Hepatocyte (in vitro differentiated cells): ENCODE results near the gene NUBPL.

Experiments
- EZH2 ChIP-seq: fragments of 200-600 bp; sonication (generic); IDR thresholded peaks from 2 replicates; pipeline ENCODE4 v1.6.1; 2016; ENCODE audit warnings: antibody characterized with exemption, mild to moderate bottlenecking, borderline replicate concordance
- EZH2phosphoT487 ChIP-seq: fragments of 200-600 bp; sonication (generic); IDR thresholded peaks from one replicate; pipeline ENCODE4 v1.6.1; 2018; ENCODE audit warnings: antibody characterized with exemption, mild to moderate bottlenecking, low read depth, moderate library complexity; ENCODE audit not compliant: unreplicated experiment, severe bottlenecking
- TF ChIP-seq, protein P1 (sequence below): fragments of 200-600 bp; sonication (generic); IDR thresholded peaks from 2 replicates; pipeline ENCODE4 v1.5.1; 2016; ENCODE audit warnings: antibody characterized with exemption, mild to moderate bottlenecking; ENCODE audit not compliant: poor library complexity

DNA sequence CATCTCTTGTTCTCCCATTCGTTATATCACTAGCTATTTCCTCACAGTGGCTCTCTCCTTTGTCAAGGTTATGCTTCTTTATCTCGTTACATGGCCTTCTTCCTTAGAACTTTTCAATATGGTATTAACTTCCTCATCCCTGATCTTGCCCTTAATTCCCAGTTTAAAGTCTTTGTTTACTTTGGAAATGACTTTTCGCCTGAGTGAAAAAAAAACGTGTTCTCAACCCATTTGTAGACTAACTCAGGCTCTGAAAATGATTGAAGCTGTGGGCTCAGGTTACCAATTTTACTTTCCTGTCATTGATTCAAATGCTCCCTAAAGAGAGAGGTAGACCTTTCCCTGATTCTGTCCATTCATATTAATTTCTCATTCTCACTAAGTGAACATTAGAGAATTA lies 135.2 kb downstream of the NUBPL start:
- TF ChIP-seq, protein P1, sequence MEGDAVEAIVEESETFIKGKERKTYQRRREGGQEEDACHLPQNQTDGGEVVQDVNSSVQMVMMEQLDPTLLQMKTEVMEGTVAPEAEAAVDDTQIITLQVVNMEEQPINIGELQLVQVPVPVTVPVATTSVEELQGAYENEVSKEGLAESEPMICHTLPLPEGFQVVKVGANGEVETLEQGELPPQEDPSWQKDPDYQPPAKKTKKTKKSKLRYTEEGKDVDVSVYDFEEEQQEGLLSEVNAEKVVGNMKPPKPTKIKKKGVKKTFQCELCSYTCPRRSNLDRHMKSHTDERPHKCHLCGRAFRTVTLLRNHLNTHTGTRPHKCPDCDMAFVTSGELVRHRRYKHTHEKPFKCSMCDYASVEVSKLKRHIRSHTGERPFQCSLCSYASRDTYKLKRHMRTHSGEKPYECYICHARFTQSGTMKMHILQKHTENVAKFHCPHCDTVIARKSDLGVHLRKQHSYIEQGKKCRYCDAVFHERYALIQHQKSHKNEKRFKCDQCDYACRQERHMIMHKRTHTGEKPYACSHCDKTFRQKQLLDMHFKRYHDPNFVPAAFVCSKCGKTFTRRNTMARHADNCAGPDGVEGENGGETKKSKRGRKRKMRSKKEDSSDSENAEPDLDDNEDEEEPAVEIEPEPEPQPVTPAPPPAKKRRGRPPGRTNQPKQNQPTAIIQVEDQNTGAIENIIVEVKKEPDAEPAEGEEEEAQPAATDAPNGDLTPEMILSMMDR: no peak
- no peak for TF ChIP-seq EZH2phosphoT487
- TF ChIP-seq EZH2: no peak
